ENCODE results near the gene SHC1. TPM values are rescaled to one million over a fixed set of nuclear protein-coding genes. Genes with fewer than 3 reads are reported as not detected.

The SHC1 gene
- polyA plus RNA-seq (ENCODE audit: insufficient read length) = 84.1 TPM
- long read RNA-seq, donor 1, partial matches to known transcripts = 0 of 9 reads
- long read RNA-seq, donor 1, other reads (novel, unspliced or antisense) = 0 of 9 reads
- long read RNA-seq, donor 2, partial matches to known transcripts = 0 of 147 reads
- long read RNA-seq, donor 2, other reads (novel, unspliced or antisense) = 136 of 147 reads
- long read RNA-seq, donor 3, partial matches to known transcripts = 117 of 135 reads
- long read RNA-seq, donor 3, other reads (novel, unspliced or antisense) = 10 of 135 reads
- long read RNA-seq, donor 4 = 0 reads
- long read RNA-seq, donor 5, transcript SHC1-205 (13 exons, 3,062 nt) = major isoform, 5 of 23 reads
- long read RNA-seq, donor 5, transcript SHC1-210 (12 exons, 3,481 nt) = major isoform, 5 of 23 reads
- long read RNA-seq, donor 5, partial matches to known transcripts = 6 of 23 reads
- long read RNA-seq, donor 5, other reads (novel, unspliced or antisense) = 0 of 23 reads
- long read RNA-seq, donor 6, transcript SHC1-205 (13 exons, 3,062 nt) = minor isoform, 5 of 174 reads
- long read RNA-seq, donor 6, transcript SHC1-210 (12 exons, 3,481 nt) = major isoform, 6 of 174 reads
- long read RNA-seq, donor 6, partial matches to known transcripts = 26 of 174 reads
- long read RNA-seq, donor 6, other reads (novel, unspliced or antisense) = 134 of 174 reads
- long read RNA-seq, donor 7, transcript SHC1-210 (12 exons, 3,481 nt) = minor isoform, 5 of 301 reads
- long read RNA-seq, donor 7, transcript SHC1-205 (13 exons, 3,062 nt) = major isoform, 8 of 301 reads
- long read RNA-seq, donor 7, partial matches to known transcripts = 40 of 301 reads
- long read RNA-seq, donor 7, other reads (novel, unspliced or antisense) = 243 of 301 reads
- long read RNA-seq, donor 8, partial matches to known transcripts = 62 of 66 reads
- long read RNA-seq, donor 8, other reads (novel, unspliced or antisense) = 0 of 66 reads

GRCh38 chr1:154970631-154971340 is at the start of gene SHC1:
Gene SHC1 (minus strand): TSS chr1:154970747. CDS start chr1:154970526, 221 bp downstream.
- DNase-seq = peak; percentile 92

GRCh38 chr1:155019377-155020245 is 49.1 kb upstream of the SHC1 start:
- DNase-seq = no peak

- no peak for DNase-seq
Observed at GRCh38 chr1:155018617-155019348, 48.2 kb upstream of the SHC1 start.

GRCh38 chr1:155017946-155018316 is 47.4 kb upstream of the SHC1 start:
- DNase-seq = no peak

- peak; percentile 87 for DNase-seq
Observed at GRCh38 chr1:155017041-155017945, 46.7 kb upstream of the SHC1 start.

- no peak for DNase-seq
Observed at GRCh38 chr1:155016231-155016831, 45.8 kb upstream of the SHC1 start.

- DNase-seq = no peak
Observed at GRCh38 chr1:155015527-155016230, 45.1 kb upstream of the SHC1 start.

GRCh38 chr1:155014709-155015508 is 44.4 kb upstream of the SHC1 start:
- DNase-seq = no peak

GRCh38 chr1:155013632-155014031 is 43.1 kb upstream of the SHC1 start:
- no peak for DNase-seq

- DNase-seq = no peak
Observed at GRCh38 chr1:155012776-155013602, 42.4 kb upstream of the SHC1 start.

GRCh38 chr1:155012026-155012546 is 41.5 kb upstream of the SHC1 start:
- no peak for DNase-seq

- DNase-seq = no peak
Observed at GRCh38 chr1:155011437-155012025, 41.0 kb upstream of the SHC1 start.

- no peak for DNase-seq
Observed at GRCh38 chr1:155011004-155011416, 40.5 kb upstream of the SHC1 start.

- DNase-seq = no peak
Observed at GRCh38 chr1:155010211-155010918, 39.8 kb upstream of the SHC1 start.

- no peak for DNase-seq
Observed at GRCh38 chr1:155009742-155010141, 39.2 kb upstream of the SHC1 start.
